OCI-LY7 (cell line): Measurements from ENCODE around the gene IQGAP3. TPM values are rescaled to one million over a fixed set of nuclear protein-coding genes. Genes with fewer than 3 reads are reported as not detected.

Experiments
- BruUV-seq: library from RNA; stranded (reverse); fragments of 400-500 nt; replicated peaks from 2 replicates; lab custom pipeline; 2021; lab: Mats Ljungman, UMichigan
- CTCF ChIA-PET: fragments of 300-600 bp; sonication (Branson Sonifier 250); formaldehyde crosslinking; loops from one replicate; lab custom pipeline; 2022; ENCODE audit warnings: antibody characterized with exemption; ENCODE audit not compliant: unreplicated experiment; lab: Charles Lee
- POLR2A ChIA-PET: fragments of 300-600 bp; sonication (Branson Sonifier 250); formaldehyde crosslinking; loops from one replicate; lab custom pipeline; 2022; ENCODE audit warnings: antibody characterized with exemption; lab: Charles Lee
- DNase-seq: peaks from one replicate; pipeline ENCODE4 v3.0.0-alpha.2; 2015; ENCODE audit warnings: low spot score
- H2AFZ ChIP-seq: fragments of 200-600 bp; sonication (generic), shearing (Covaris generic); 2 replicates; pipeline ENCODE4 v1.6.1; 2014; ENCODE audit warnings: mild to moderate bottlenecking, antibody characterized with exemption, low read length, moderate library complexity
- H3K27ac ChIP-seq: fragments of 200-600 bp; sonication (generic); 2 replicates; pipeline ENCODE4 v1.5.1; 2014; ENCODE audit warnings: mixed run types, low read depth, mild to moderate bottlenecking, moderate library complexity, low read length, inconsistent platforms; ENCODE audit not compliant: poor library complexity, severe bottlenecking
- H3K36me3 ChIP-seq: fragments of 200-600 bp; sonication (generic); 2 replicates; pipeline ENCODE4 v1.6.1; 2014; ENCODE audit warnings: mild to moderate bottlenecking, antibody characterized with exemption, low read length, moderate library complexity, mixed read lengths; ENCODE audit not compliant: insufficient read depth
- H3K4me1 ChIP-seq: fragments of 200-600 bp; sonication (generic); 2 replicates; pipeline ENCODE4 v1.5.1; 2014; ENCODE audit warnings: mild to moderate bottlenecking, low read length; ENCODE audit not compliant: insufficient read depth, poor library complexity, severe bottlenecking
- H3K4me2 ChIP-seq: fragments of 200-600 bp; sonication (generic); 2 replicates; pipeline ENCODE4 v1.6.1; 2014; ENCODE audit warnings: mild to moderate bottlenecking, low read length
- H3K4me3 ChIP-seq: fragments of 200-600 bp; sonication (generic); 2 replicates; pipeline ENCODE4 v1.5.1; 2014; ENCODE audit warnings: mild to moderate bottlenecking, low read depth, low read length; ENCODE audit not compliant: poor library complexity, severe bottlenecking
- H3K79me2 ChIP-seq: fragments of 200-600 bp; sonication (generic); 2 replicates; pipeline ENCODE4 v1.6.1; 2016; ENCODE audit warnings: low read depth, mild to moderate bottlenecking, low read length, moderate library complexity, mixed read lengths; ENCODE audit not compliant: insufficient read depth
- H3K9me2 ChIP-seq: fragments of 200-600 bp; sonication (generic); 2 replicates; pipeline ENCODE4 v1.6.1; 2016; ENCODE audit warnings: mild to moderate bottlenecking, low read length, mixed read lengths; ENCODE audit not compliant: insufficient read depth
- H3K9me3 ChIP-seq: fragments of 200-600 bp; sonication (generic); 2 replicates; pipeline ENCODE4 v1.6.1; 2014; ENCODE audit warnings: mild to moderate bottlenecking, mixed run types, low read length, mixed read lengths
- H4K20me1 ChIP-seq: fragments of 200-600 bp; sonication (generic); 2 replicates; pipeline ENCODE4 v1.6.1; 2014; ENCODE audit warnings: mild to moderate bottlenecking, antibody characterized with exemption, low read length, moderate library complexity, mixed read lengths; ENCODE audit not compliant: insufficient read depth
- EZH2phosphoT487 ChIP-seq: fragments of 200-600 bp; sonication (generic); IDR thresholded peaks from 2 replicates; pipeline ENCODE4 v1.6.1; 2018; ENCODE audit warnings: low read depth, borderline replicate concordance, mild to moderate bottlenecking, mixed run types, antibody characterized with exemption, low read length, moderate library complexity, mixed read lengths
- intact Hi-C: fragments of 100-400 bp; cut with micrococcal nuclease; formaldehyde crosslinking; loops from one replicate; pipeline ENCODE4 v1.10.0; 2022; ENCODE audit not compliant: unreplicated experiment
- total RNA-seq, 2 experiments: library from RNA; depleted of rRNA in 1 of 2; stranded (reverse); fragments of >200 nt in 1 of 2; shearing (Covaris generic) in 1 of 2; gene quantifications; 2 replicates each; pipeline ENCODE4 v1.2.3, GENCODE V29; 2014 to 2022
- TF ChIP-seq, protein P1 (sequence below): fragments of 200-600 bp; sonication (generic); conservative IDR thresholded peaks from 2 replicates; pipeline ENCODE4 v1.5.1; 2014; ENCODE audit warnings: mild to moderate bottlenecking, antibody characterized with exemption, low read length, moderate library complexity, mixed read lengths

Gene IQGAP3
- total RNA-seq, 2 experiments from 2014 or later: 22.4 to 28.7 TPM

DNA sequence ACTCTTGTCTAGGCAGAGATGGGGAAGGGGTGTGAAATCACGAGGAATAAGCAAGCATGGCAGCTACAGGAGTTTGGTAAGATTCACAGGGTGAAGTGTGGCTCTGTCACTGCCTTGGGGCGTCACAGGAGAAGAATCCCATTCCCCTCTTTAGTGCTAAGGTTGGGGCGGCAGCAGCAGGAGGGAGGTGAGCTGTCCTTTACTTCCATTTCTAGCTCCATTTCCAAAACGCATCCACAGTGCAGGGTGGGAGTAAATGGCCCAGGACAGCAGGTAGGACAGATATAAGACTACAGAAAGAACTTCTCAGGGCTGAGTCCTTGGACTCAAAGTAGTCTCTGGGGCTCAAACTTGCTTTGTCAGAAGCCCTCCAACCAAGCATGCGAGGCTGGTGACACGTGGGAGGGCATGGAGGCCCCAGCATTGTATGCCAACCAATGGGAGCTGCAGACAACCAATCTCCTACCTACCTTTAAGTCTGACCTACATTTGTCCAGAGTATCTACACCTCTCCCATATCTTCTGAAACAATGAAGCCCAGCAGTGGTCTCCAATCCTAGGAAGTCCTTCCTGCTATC lies 80.3 kb downstream of the IQGAP3 start:
- H3K4me1 ChIP-seq: peaks cover 98% of the 10 kb centered on the region
- POLR2A ChIA-PET: interaction anchor here (0.8 to 7.1 kb wide), 6 partner anchors 8 to 35 kb away, joined by 3 to 179 read pairs (median 8); partner anchors contain the start of gene MEF2D
- TF ChIP-seq, protein P1, sequence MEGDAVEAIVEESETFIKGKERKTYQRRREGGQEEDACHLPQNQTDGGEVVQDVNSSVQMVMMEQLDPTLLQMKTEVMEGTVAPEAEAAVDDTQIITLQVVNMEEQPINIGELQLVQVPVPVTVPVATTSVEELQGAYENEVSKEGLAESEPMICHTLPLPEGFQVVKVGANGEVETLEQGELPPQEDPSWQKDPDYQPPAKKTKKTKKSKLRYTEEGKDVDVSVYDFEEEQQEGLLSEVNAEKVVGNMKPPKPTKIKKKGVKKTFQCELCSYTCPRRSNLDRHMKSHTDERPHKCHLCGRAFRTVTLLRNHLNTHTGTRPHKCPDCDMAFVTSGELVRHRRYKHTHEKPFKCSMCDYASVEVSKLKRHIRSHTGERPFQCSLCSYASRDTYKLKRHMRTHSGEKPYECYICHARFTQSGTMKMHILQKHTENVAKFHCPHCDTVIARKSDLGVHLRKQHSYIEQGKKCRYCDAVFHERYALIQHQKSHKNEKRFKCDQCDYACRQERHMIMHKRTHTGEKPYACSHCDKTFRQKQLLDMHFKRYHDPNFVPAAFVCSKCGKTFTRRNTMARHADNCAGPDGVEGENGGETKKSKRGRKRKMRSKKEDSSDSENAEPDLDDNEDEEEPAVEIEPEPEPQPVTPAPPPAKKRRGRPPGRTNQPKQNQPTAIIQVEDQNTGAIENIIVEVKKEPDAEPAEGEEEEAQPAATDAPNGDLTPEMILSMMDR: no peak
- TF ChIP-seq EZH2phosphoT487: no peak
- H4K20me1 ChIP-seq: peaks cover 5% of the 10 kb centered on the region; the same call in 1 of the 2 replicates
- no peaks in the 10 kb centered on the region for H3K9me3 ChIP-seq
- no peaks in the 10 kb centered on the region for H3K9me2 ChIP-seq
- H2AFZ ChIP-seq: no peak overlapping the region
- peaks cover 63% of the 10 kb centered on the region for H3K36me3 ChIP-seq
- H3K4me2 ChIP-seq: peak overlapping the region; percentile 91
- TSS peak; percentile 69 for BruUV-seq
- DNase-seq: peak; percentile 89
- intact Hi-C loops: loop anchor here (1.0 to 10.0 kb wide), 5 partner anchors 8 to 1627 kb away; partner anchors contain the start of genes CCT3, MEF2D, SEMA4A and TSACC
- peak overlapping the region; percentile 98 for H3K27ac ChIP-seq
- H3K79me2 ChIP-seq: peaks cover 97% of the 10 kb centered on the region
- CTCF ChIA-PET: interaction anchor here (0.9 to 4.0 kb wide), 4 partner anchors 9 to 94 kb away, joined by 3 to 28 read pairs (median 20); partner anchors contain the start of gene MEF2D
- peak overlapping the region; percentile 98 for H3K4me3 ChIP-seq

DNA sequence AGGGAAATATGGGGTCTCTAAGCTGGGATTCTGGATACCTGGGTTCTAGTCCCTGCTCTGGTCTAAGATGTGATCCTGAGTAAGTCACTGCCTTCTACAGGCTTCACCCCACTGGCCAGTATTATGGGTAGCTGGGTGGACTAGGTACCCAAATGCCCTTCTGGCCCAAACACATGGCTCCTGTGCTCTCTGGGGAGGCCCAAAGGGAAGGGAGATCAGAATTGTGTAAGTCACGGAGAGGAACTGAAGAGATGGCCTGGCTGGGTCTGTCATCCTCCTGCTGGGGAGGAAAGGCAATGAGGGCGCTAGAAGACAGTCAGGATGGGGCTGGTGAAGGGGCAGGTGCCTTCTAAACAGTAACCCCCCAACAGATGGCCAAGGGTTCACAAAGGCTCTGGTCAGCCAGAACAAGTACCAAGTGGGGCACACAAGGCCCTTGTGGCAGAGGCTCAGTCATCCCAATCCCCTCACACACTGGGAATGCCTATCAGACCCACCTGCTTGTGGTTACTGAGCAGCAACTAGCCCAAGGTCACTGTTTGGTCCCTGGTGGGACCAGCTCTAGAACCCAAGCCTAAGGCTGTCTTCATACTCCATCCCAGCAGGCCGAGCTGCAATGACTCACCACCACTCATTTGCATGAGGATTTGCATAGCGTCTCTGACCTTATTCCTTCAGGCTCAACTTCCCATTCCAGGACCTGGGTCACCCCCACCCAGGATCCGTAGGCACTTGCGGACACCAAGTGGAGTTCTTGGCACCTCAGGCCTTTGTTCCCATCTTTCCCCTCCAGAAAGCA lies 81.0 kb downstream of the IQGAP3 start:
- Histone ChIP-seq H3K79me2 (peaks cover 97% of the 10 kb centered on the region), H3K9me2 (no peaks in the 10 kb centered on the region), H3K27ac (peak overlapping the region; percentile 98), H3K36me3 (peaks cover 63% of the 10 kb centered on the region), H3K9me3 (no peaks in the 10 kb centered on the region), H3K4me1 (peaks cover 98% of the 10 kb centered on the region), H2AFZ (no peak overlapping the region), H3K4me2 (peak overlapping the region; percentile 91), H4K20me1 (peaks cover 5% of the 10 kb centered on the region; the same call in 1 of the 2 replicates), H3K4me3 (peak overlapping the region; percentile 98)
- BruUV-seq: no TSS peak
- TF ChIP-seq, protein P1: no peak; the same call in 1 of the 2 replicates
- no peak for TF ChIP-seq EZH2phosphoT487
- CTCF ChIA-PET: interaction anchor here (0.9 to 4.0 kb wide), 3 partner anchors 11 to 94 kb away, joined by 3 to 27 read pairs (median 10); partner anchors contain the start of gene MEF2D
- intact Hi-C loops: loop anchor here (5.0 to 10.0 kb wide), 3 partner anchors 154 to 1627 kb away; partner anchors contain the start of genes CCT3, SEMA4A and TSACC
- POLR2A ChIA-PET: interaction anchor here (0.5 to 7.1 kb wide), 10 partner anchors 7 to 113 kb away, joined by 3 to 179 read pairs (median 6); partner anchors contain the start of gene MEF2D
- peak; percentile 73 for DNase-seq
